ENCODE data around the gene TMEM187.

Gene TMEM187, protein sequence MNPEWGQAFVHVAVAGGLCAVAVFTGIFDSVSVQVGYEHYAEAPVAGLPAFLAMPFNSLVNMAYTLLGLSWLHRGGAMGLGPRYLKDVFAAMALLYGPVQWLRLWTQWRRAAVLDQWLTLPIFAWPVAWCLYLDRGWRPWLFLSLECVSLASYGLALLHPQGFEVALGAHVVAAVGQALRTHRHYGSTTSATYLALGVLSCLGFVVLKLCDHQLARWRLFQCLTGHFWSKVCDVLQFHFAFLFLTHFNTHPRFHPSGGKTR

GRCh38 chrX:153972368-153973126, at the start of gene TMEM187:
TMEM187 (plus strand) TSS chrX:153972754; CDS start chrX:153982063, 9,309 bp downstream.
- DNase-seq: peak; percentile 82

DNA sequence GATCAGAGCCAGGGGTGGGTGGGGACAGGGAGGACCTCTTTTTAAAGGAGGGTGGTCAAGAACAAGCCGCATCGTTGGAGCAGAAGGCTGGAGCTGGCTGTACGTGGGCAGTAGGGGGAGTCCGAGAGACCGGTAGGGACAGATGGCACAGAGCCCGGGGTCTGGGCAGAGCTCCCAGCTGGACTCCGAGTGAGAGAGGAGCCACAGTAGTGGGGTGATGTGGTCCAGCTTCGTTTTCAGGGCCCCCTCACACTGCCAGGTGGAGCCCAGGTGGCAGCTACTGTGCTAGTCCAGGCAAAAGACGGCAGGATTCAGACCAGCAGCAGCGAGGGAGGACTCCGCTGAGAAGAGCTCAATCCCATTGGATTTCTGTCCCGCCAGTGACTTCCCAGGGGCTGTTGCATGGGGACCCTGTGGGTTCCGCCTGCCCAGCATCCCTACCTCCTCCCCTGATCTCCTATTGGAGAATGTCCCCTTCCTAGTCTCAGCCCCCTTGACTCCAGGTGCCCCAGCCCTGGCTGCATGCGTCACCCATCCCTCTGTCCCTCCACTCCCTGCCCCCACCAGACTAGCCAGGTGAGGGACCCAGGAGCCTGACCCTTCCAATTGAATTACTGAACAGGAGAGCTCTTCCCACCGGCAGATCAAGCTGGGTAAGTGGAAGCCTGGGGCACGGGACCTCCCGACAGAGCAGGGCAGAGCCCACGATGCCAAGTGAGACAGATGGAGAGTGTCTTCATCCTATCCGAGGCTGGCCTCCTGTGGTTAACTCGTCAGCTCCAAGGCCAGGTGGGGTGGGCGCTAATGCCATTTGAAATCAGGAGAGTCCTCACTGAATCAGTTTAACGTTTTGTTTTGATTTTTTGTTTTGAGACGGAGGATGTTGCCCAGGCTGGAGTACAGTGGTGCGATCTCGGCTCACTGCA, 49.4 kb upstream of the TMEM187 start:
- no peak for DNase-seq

DNA sequence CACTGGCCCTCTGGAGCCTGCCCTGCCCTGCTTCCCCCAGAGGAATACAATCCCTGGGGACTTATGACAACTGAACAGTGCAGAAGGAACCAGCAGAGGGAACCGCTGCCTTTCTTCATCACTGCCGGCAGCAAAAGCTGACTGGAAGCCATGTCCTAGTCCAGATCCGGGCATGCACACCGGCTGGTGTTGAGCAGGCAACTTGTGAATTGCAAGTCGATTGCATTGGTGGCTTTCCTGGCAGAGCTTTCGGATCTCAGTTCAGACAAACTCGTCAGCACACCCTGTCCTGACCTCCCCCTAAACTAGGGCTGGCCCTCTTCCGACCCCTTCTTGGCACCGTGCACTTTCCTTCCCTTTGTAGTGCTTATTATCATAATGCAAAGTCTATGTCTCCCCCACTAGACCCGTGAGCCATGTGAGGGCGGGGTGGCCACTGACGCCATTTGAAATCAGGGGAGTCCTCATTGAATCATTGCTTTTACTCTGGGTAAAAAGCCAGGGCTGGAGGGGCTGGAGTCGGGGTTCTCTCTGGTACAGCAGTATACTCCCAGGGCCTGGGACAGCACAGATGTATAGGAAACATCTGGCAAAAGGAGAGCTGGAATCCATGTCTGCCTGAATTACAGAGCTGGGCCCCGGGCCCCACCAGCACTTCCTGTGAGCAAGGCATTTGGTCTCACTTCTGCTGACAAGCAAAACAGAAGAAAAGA, 48.2 kb upstream of the TMEM187 start:
- DNase-seq: peak; percentile 7

- DNase-seq: no peak
These were observed 47.2 kb upstream of the TMEM187 start for GRCh38 chrX:153925387-153925738.

GRCh38 chrX:153925739-153926551, 46.6 kb upstream of the TMEM187 start, which contains the start of gene ARHGAP4:
ARHGAP4 (minus strand) TSS chrX:153926264; CDS start chrX:153926202, 62 bp downstream.
- DNase-seq: no peak

GRCh38 chrX:153926552-153926857, 46.0 kb upstream of the TMEM187 start:
- DNase-seq: no peak

- DNase-seq: peak; percentile 9
These were observed 45.5 kb upstream of the TMEM187 start for GRCh38 chrX:153926858-153927671.

DNA sequence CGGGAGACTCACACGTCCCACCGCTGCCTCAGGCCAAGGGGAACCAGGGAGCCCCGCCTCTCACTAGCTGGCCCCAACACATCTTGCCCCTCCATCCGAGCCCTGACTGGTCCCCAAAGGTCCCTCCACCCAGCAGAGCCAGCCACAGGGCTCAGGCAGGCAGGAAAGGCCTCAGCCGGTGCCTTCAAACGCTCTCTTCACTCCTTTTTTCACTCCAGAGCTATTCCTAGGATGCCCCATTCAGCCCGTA, 45.0 kb upstream of the TMEM187 start:
- no peak for DNase-seq

- DNase-seq: peak; percentile 96
These were observed 44.4 kb upstream of the TMEM187 start for GRCh38 chrX:153927922-153928760.

GRCh38 chrX:153928846-153929245, 43.7 kb upstream of the TMEM187 start:
- no peak for DNase-seq

GRCh38 chrX:153929576-153929975, 43.0 kb upstream of the TMEM187 start:
- no peak for DNase-seq

GRCh38 chrX:153930011-153930910, 42.3 kb upstream of the TMEM187 start:
- no peak for DNase-seq

- DNase-seq: no peak
These were observed 41.4 kb upstream of the TMEM187 start for GRCh38 chrX:153931151-153931550.

DNA sequence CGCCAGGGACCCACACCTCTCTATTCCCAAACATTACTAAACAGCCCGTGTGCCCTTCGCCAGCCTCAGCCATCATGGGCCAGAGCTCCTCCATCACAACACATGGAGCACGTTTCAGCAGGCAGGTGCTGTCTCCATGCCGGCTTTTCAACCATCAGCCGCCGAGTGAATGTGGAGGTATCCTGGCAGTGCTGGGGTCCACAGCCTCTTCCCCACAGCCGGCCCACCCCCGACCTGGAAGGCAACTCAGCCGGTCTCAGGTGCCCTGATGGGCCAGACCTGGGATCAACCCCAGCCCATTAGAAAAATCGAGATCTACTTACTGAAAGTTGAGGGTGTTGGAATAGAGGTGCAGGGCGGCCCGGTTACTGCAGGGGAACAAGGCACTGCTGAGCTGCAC, 40.8 kb upstream of the TMEM187 start:
- DNase-seq: no peak

DNA sequence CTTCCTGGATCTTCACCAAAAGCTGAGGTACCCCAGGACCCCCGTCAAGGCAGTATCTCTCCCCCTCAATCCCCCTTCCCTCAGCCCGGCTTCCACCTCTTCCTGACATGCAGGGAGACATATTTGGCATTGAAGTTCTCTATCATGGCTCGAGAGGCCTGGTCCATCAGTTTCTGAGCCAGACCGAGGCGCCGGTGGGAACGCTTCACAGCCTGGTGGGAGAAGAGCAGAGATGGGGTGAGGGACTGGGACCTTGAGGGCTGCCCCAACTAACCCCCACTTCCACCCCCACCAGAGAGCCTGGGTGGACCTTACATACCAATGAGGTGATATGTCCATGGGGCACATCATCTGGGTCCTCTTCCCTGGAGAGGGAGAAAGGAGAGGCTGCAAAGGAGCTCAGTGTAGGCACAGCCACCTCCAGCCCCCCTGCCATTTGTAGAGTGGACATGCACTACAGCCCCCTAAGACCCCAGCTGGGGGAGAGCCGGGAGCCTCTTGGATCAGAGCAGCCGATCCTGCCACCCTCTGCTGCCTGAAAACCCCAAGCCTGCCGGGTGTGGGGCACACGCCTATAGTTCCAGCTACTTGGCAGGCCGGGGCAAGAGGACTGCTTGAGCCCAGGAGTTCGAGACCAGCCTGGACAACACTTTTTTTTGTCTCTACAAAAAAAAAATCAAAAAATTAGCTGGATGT, 40.2 kb upstream of the TMEM187 start:
- no peak for DNase-seq

GRCh38 chrX:153933748-153934147, 38.8 kb upstream of the TMEM187 start:
- DNase-seq: no peak

- no peak for DNase-seq
These were observed 38.3 kb upstream of the TMEM187 start for GRCh38 chrX:153934148-153934761.

DNA sequence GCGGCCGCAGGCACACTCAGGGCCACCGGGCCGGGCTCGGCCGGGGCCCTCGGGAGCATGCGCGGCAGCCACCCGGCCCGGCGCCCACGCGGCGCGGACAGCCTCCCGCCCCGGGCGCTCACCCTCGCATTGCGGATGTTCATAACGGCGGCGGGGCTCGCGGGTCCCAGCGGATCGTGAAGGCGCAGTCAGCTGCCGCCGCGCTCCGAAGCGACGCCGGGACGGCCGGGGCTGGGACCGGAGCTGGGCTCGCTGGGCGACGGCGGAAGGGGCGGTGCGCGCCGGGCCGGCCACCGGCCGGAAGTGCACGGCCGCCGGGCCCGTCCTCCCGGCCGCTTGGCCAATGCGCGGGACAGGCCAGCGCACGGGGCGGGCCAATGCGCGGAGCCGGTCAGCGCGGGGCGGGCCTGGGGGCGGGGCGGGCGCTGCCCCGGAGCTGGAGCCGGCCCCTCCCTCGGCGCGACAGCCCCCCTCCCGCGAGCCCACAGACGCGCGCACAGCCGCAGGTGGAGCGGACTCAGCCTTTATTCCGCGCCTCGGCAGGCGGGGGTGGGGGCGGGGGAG, 37.7 kb upstream of the TMEM187 start, which contains the start of gene NAA10:
TSS of gene NAA10 (minus strand) at position 276 of the 564 bp plus-strand sequence. CDS start at position 143, 133 bp downstream.
- peak; percentile 17 for DNase-seq

Data from NCI-H446 treated with DMSO at 0.1 percent for 48 hours (cell line).